Stimulated activated CD8-positive, alpha-beta memory T cell treated with anti-CD3 and anti-CD28 coated beads, Interleukin-7, amount 100 ng/mL, for 24 hours (primary cell): ENCODE results near the gene AFG3L2.

Source experiments
- DNase-seq: peaks from one replicate; pipeline ENCODE4 v3.0.0-alpha.2; 2020; ENCODE audit warnings: low read depth

Gene AFG3L2

GRCh38 chr18:12324991-12325725 is 51.9 kb downstream of the AFG3L2 start:
- no peak for DNase-seq

DNA sequence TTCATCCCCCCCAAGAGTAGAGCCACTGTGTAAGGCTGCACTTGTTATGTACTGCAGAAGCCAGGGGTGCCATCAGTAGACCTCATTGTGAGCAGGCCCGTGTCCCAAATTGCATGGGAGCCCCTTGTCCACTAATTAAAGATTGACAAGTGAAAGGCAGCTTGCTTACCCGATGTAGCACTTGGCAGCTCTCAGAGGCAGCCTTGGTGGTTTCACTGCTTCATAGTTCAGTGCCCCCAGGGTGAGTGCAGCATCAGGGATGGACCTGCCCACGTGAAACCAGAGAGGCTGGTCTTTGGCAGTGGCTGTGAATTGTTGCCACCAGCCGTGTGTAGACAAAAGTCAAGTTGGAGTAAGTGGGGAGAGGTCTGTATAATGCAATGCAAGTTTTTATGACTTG is 55.7 kb downstream of the AFG3L2 start:
- DNase-seq: no peak

GRCh38 chr18:12318857-12319256 is 58.2 kb downstream of the AFG3L2 start:
- DNase-seq: no peak

DNA sequence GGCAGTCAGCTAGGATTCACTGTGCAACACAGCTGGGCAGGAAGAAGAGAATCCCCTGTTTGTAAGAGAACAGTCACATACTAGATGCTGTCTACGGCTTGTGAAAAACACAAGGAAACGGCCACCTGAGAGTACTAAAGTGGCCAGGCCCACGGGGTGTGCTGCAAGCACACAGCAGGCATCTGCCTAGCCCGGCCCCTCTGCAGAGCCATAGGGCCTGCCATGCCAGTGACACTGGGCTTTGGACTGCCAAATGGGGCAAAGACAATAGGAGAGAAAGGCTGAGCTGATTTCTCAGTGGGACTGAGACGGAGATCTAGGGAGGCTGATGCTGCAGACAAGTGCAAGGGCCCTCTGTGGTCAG is 58.7 kb downstream of the AFG3L2 start:
- no peak for DNase-seq

- DNase-seq: no peak
Measured at GRCh38 chr18:12317664-12318333, 59.2 kb downstream of the AFG3L2 start.

DNA sequence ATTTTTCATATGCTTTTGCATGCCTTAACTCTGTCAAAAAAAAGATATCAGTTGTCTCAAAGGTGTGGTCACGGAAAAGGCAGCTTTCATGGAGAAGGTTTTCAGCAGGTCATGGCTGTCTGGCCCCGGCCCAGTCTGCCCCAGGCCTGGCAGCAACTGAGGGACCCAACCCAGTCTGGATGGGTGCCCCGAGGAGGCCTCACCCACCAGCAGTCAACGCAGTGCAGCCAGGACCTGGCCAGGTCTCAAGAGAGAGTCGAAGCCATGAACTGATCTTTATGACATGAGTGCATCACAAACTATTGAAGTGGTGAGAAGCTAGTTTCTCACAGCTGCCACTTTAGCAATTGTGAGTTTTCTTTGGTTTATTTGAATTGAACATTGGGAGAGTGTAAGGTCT is 61.1 kb downstream of the AFG3L2 start:
- DNase-seq: no peak

DNA sequence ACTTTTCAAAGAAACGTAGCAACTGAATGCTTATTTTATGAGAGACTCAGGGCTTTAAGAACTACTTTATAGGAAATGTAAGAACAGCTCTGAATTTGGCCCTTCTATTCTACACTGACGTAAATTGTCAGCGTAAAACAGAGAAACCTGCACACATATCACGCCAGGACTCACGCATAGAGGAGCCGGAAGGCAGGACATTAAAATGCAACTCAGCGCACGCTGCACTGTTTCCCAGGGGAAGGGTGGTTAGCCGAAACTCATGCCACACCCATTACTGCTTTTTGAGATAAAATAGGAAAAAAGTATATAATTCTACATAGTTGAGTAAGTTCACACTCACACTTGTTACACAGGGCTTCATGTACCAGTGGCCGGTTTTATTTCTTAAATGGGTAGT is 61.5 kb downstream of the AFG3L2 start:
- DNase-seq: no peak

DNA sequence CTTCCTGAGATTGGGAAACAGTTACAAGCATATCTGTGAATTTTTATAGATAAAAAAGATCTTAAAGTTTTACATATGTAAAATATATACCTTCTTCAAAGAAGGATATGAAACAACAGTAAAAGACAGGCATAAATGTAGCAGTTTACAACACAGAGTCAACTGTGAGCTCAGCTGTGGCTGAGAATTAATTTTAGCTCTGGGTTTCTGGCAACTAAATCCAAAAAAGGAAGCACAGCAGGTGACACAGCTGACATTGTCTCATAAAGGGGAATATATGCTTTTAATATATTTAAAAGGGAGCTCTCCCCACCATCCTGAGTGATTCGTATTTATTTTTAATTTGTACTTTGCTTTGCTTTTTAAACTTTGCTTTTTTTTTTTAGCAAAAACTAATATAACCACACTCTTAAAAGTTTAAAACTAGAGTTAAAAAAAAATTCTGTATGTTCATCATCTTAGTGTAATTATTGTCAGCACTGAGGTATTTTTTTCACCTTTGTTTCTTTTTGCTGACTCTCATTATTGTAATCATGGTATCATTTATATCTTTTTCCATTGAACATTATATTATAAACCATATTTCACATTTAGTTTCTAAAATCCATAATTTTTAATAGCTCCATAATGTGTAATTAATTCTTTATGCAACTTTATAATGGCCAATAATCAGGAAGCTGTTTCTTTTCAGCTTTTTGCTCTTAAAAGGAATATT is 62.3 kb downstream of the AFG3L2 start:
- no peak for DNase-seq

DNA sequence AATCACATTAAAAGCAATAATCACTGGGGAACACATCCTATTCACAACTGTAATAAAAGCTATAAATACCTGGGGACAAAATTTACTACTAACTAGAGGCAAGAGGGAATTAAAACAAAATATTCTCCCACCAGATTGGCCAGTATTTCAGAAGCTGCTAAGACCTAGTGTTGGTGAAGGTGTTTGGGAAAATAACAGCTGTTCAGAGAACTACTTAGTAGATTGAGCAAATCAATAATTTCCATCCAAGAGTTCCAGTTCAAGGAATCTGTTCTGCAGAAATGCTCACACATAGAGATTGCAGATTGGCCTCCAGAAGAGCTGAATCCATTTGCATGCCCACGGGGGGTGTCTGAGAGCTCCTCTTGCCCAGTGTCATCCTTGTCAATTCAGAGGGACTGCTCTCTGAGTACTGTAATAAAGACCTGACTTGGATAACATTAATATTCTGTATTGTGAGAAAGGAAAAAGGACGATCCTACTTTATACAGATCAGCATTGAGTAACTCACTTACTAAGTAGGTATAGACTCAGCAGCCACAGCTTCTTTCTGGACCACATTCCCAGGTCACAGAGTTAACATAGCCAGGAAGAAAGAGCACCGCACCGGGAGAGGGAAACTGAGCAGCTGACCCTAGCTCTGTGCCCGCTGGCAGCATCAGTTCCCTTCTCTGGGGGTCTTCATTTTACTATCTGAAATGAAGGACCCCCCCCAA is 63.3 kb downstream of the AFG3L2 start:
- no peak for DNase-seq

DNA sequence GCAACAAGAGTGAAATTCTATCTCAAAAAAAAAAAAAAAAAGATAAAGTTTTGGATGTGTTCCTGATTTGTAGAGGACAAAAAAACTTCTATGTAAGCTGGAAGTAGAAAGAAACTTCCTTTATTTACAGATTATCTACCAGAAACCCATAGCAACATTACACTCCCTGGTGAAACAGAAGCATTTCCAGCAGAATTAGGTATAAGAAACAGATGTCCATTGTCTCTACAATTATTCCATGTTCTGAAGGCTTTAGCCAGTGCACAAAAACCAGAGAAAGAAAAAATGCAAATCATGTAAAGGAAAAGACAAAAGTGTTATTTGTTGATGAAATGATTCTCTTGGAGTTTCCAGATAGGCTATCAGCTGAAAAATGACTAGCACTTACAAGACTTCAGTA is 64.1 kb downstream of the AFG3L2 start:
- DNase-seq: no peak

DNA sequence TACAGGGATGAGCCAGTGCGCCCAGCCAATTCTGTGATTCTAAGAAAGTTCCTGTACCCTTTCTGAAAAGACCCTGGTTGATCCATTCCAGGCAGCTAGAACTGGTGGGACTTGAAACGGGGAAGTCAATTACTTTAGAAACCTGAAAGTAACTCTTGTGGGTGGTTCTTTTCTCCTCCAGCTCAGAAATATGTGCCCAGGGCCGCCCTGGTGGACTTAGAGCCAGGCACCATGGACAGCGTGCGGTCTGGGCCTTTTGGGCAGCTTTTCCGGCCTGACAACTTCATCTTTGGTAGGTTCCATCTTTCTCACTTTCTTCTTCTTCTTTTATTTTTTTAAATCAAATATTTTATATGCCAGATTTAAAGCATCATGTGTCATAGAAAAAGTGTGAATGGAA is 66.3 kb downstream of the AFG3L2 start:
- no peak for DNase-seq

DNA sequence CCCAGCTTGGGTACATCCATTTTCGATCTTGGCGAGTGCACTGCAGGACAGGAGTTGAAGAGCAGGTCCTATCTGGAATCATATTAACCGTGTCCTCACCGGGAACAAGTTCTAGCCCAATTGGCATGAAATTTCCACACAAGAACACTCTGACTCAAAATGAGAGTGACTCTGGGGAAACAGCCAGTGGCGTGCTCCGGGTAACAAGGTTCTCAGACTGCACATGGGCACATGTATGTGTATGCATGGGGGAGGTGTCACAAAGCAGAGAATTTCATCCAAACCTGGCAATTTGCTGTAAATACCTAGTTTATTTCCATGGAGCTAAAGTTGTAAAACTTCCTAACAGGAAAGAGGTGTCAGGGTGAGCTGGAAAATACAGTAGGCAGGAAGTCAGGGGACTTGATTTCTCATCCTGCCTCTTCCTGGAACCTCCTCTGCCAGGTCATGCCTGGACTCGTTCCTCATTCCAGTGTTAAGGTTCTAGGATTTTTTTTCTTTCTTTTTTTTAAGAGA is 67.3 kb downstream of the AFG3L2 start:
- DNase-seq: no peak

DNA sequence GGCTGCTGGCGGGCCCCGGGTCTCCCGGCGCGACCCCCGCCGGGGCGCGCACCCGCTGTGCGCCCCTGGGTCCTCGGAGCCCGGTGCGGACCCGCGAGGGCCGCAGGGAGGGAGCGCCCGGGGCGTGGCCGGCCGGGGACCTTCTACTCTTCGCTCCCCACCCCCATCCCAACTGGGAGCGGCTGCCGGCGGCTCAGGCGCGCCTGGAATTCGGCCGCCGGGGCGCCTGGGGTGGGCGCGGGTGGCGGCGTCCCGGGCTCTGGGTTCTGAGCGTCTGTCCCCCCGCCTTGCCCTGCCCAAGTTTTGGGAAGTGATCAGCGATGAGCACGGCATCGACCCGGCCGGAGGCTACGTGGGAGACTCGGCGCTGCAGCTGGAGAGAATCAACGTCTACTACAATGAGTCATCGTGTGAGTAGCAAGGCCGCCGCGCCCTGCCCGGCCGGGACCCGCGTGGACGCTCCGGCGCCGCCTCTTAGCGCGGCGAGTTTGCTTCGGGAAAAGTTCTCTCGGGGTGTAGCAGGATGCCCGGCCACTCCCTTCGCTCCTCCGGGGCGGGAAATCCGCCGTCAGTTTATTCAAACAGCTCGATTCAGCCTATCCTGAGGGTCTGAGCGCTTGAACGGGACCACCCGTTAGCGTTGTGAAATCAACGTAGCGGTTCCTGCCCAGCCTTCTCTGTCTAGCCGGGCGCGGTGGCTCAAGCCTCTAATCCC is 68.5 kb downstream of the AFG3L2 start:
- no peak for DNase-seq

DNA sequence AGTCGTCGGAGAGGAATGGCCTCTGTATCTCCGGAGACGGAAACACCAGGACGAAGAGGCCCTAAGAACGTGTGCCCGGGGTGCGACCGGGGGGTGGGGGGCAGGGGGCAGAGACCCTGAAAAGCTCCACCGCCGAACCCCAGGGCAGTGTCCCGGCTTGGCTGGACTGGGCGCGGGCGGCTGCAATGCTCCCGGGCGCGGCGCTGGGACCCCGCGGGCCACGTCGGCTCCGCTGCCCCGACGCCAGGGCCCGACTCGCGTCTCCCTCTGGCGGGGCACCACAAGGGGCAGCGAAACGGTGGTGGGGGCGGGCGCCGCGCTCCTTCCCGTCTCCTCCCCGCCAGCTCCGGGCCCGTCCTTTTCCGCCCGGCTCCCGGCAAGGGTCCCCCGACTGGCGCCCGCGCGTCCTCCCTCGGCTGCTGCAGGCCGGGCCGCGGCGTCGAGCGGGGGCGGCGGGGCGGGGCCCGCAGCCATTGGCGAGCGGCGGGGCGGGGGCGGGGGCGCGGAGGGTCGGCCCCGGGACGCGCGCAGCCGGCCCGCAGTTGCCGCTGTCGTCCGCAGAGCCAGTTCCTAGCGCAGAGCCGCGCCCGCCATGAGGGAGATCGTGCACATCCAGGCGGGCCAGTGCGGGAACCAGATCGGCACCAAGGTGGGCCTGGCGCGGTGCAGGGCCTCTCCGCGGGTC is 69.2 kb downstream of the AFG3L2 start, which contains the start of gene TUBB6:
TUBB6 (plus strand) TSS at position 541 of the 685 bp plus-strand sequence; CDS start at position 593, 52 bp downstream.
- no peak for DNase-seq

DNA sequence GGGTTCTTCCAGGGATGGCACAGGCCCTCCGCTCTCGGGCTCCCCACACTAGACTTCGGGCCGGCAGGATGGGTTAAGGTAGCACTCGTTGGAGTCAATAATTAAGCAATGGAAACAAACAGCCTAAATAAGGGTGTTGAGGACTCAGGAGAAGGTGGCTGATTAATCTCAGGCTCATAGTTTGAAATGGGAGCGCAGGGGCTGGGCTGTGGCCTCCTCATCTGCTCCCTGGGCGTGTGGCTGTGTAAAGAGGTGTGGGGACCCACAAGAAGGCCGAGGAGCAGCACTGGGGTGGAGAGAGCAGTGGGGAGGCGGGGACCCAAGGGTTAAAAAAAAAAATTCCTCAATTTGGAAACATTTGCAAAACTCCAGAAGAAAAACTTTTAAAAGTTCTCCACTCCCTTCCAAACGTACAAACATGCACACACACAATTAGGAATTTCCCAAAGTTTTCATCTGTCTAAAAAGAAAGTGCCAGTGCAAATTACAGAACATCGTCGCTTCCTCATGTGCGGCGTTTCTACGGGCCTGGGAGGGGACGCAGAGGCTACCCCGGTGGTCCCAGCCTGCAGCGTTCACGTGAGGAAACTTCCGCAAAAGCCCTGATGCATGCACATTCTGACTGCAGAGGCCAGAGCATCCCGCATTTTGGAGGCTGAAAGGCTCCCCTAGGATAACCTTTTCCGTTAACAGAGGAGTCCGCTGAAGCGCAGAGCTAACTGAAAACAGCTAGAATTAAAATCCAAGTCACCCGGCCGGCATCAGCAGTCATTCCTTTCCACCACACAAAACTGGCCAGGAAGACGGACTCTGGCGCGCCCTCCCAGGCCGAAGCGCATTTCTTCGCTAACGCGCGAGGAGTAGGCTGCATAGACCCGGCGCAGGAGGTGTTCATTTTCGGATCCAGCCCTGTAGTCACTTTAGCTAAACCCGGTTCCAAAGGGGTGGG is 70.0 kb downstream of the AFG3L2 start:
- no peak for DNase-seq

DNA sequence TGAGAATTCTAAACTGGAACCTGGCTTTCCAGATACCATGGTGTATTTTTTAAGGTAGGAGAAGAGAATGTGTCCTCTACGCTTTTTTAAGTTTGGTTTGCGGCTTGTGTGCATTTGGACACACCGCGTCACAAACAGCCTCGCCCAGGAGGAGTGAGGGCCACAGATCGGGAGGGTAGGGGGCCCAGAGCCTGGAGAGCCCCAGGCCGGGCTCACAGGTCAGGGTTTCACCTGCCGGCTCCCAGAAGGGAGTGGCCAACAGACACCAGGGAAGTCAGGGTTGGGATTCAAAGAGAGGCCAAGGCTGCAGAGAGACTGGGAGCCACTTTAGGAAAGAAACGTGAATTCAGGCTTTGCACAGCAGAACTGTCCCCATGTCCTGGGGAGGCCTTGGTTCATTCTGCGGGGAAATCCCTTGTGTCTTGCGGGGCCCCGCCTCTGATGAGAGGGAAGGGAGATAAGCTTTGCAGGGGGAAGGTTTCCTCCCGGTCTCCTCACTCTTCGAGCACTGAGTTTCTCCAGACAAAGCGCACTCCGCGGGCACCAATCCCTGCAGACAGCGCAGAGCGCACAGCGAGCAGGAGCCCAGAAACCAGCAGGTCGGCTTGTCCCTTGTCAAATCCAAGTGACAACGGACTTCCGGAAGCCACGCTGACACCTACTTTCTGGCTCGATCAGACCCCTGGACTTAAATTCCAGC is 70.9 kb downstream of the AFG3L2 start:
- DNase-seq: no peak

- no peak for DNase-seq
Measured at GRCh38 chr18:12305211-12305610, 71.8 kb downstream of the AFG3L2 start.

DNA sequence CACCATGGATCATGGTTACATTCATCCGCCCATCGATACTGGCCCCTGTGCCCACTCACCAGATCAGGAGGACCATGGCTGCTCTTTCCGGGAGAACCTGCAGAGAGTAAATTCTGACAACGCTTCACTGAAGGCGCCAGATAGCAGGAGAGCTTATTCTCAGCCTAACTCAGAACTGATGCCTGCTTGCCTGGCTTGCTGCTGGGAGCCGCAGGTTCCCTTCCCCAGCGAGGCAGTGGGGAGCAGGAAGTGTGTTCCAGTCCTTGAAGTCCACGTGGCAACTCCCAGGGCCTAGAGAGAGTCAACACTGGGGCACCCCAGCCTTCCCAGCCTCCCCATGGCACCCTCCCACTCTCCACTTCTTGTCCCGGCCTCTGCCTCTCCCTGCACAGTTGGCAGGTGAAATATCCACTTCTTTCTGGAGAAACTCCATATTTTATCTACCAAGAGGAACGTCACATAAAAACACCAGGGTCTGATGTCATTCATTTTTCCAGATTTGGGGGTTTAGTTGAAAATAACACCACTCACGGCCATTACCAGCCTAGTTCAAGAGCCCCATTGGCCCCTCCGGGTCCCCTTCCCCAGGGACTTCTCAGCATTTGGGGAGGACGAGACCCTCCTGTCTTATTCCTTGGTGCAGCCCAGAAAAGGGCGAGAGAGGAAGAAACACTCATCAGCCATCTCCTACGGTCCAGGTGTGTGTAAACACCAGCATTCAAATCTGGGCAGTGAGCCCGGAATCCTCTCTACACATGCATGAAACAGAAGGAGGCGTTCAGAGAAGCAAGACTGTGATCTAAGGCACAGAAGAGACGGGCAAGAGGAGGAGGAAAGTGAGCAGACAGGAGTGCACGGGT is 72.4 kb downstream of the AFG3L2 start:
- DNase-seq: no peak
